ENCODE results near the gene RGS6. TPM values are rescaled to one million over a fixed set of nuclear protein-coding genes. Genes with fewer than 3 reads are reported as not detected.

Gene RGS6
- total RNA-seq, 4 donors from 2014 or later, result 7.6 to 25.3 (median 17.2) TPM

- Histone ChIP-seq H3K4me3 (replicated peaks in 1 of 3) (no peak overlapping the region), H3K36me3 (no peaks in the 10 kb centered on the region)
These were observed 470.1 kb downstream of the RGS6 start for GRCh38 chr14:72402377-72402772.

GRCh38 chr14:72404106-72404774 lies 472.0 kb downstream of the RGS6 start:
- no peak for DNase-seq
- H3K9me3 ChIP-seq, result no peaks in the 10 kb centered on the region
- intact Hi-C loops (cut with DNase I), result no loop called here
- no peaks in the 10 kb centered on the region for H3K27me3 ChIP-seq
- 87 to 91% methylated on average over 4 of the region's 4 CpGs for WGBS, 2 donors
- H3K4me1 ChIP-seq, result no peaks in the 10 kb centered on the region
- no peak overlapping the region for H3K4me3 ChIP-seq (replicated peaks in 1 of 3)
- TF ChIP-seq CTCF (IDR thresholded peaks at IDR 0.05), result no peak
- no peak for TF ChIP-seq POLR2A (IDR thresholded peaks at IDR 0.05)
- H3K27ac ChIP-seq, result no peak overlapping the region
- H3K36me3 ChIP-seq, result no peaks in the 10 kb centered on the region

More at GRCh38 chr14:72402377-72402772, 470.1 kb downstream of the RGS6 start:
- Histone ChIP-seq H3K27ac (no peak overlapping the region), H3K4me1 (no peaks in the 10 kb centered on the region), H3K27me3 (no peaks in the 10 kb centered on the region), H3K9me3 (no peaks in the 10 kb centered on the region)
- DNase-seq, result no peak
- intact Hi-C loops (cut with DNase I), result no loop called here
- WGBS, 2 donors, result 78 to 83% methylated on average over 3 of the region's 3 CpGs
- TF ChIP-seq CTCF (IDR thresholded peaks at IDR 0.05) (no peak), POLR2A (IDR thresholded peaks at IDR 0.05) (no peak)

- Histone ChIP-seq H3K27me3 (no peaks in the 10 kb centered on the region), H3K4me3 (replicated peaks in 1 of 3) (no peak overlapping the region), H3K9me3 (no peaks in the 10 kb centered on the region), H3K4me1 (no peaks in the 10 kb centered on the region), H3K27ac (no peak overlapping the region), H3K36me3 (no peaks in the 10 kb centered on the region)
- 68 to 70% methylated on average over 3 of the region's 3 CpGs for WGBS, 2 donors
- DNase-seq, result no peak
- TF ChIP-seq CTCF (IDR thresholded peaks at IDR 0.05), result no peak
- TF ChIP-seq POLR2A (IDR thresholded peaks at IDR 0.05), result no peak
- intact Hi-C loops (cut with DNase I), result no loop called here
These were observed 472.8 kb downstream of the RGS6 start for GRCh38 chr14:72404998-72405397.

- intact Hi-C loops (cut with DNase I), result no loop called here
- H3K27ac ChIP-seq, result no peak overlapping the region
- no peaks in the 10 kb centered on the region for H3K36me3 ChIP-seq
- H3K27me3 ChIP-seq, result no peaks in the 10 kb centered on the region
- H3K4me3 ChIP-seq (replicated peaks in 1 of 3), result no peak overlapping the region
- TF ChIP-seq POLR2A (IDR thresholded peaks at IDR 0.05) (no peak), CTCF (IDR thresholded peaks at IDR 0.05) (no peak)
- DNase-seq, result no peak
- WGBS, 2 donors, result 52 to 60% methylated on average over 3 of the region's 3 CpGs
- H3K9me3 ChIP-seq, result no peaks in the 10 kb centered on the region
- H3K4me1 ChIP-seq, result no peaks in the 10 kb centered on the region
These were observed 475.8 kb downstream of the RGS6 start for GRCh38 chr14:72408020-72408419.

- intact Hi-C loops (cut with DNase I), result no loop called here
- no peak overlapping the region for H3K27ac ChIP-seq
- TF ChIP-seq CTCF (IDR thresholded peaks at IDR 0.05) (no peak), POLR2A (IDR thresholded peaks at IDR 0.05) (no peak)
- H3K4me3 ChIP-seq (replicated peaks in 1 of 3), result no peak overlapping the region
- no peaks in the 10 kb centered on the region for H3K36me3 ChIP-seq
- H3K4me1 ChIP-seq, result no peaks in the 10 kb centered on the region
- no peaks in the 10 kb centered on the region for H3K9me3 ChIP-seq
- 93 to 96% methylated on average over 3 of the region's 3 CpGs for WGBS, 2 donors
- DNase-seq, result no peak
- H3K27me3 ChIP-seq, result no peaks in the 10 kb centered on the region
These were observed 476.8 kb downstream of the RGS6 start for GRCh38 chr14:72409047-72409446.

All from thyroid gland (tissue), 4 donors.